HG02938 (cell line): ENCODE results near the gene FAM149A.

Source experiments
- ATAC-seq: cut with Tn5 transposase; IDR thresholded peaks from one replicate; pipeline ENCODE4 v1.9.1; 2021; ENCODE audit warnings: mild to moderate bottlenecking, moderate library complexity; ENCODE audit not compliant: unreplicated experiment

Gene FAM149A

DNA sequence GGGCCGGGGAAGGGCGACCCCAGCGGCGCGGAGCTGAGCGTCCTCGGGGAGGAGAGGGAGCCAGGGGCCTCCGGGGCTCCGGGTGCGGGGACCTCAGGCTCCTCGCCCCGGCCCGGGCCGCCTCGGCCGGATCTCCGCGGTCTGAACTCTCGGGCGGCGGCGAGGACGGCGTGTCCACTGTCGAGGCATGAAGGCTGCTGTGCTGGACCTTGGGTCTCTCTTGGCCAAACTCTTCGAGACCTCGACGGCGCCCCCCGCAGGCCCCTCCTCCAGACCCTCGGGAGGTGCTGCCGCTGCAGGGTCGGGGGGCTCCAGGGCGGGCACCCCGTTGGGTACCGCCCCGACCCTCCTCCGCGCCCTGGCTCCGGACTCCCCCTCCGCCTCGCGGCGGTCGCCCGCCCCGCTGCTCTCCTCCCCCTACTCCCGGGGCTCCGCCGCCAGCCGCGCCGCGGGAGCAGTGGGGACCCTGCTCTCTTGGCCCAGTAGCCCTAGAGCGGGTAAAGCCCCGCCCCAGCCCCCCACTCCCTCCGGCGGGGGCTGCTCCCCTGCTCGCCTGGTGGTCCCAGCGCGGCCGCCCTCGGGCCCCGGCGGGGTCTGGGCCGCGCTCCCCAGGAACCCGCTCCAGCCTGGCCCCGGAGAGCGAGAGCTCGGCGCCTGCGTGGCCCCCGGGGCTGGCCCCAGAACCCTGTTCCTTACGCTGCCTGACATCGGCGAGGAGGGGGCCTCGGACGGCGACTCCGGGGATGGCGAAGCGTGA lies 564 bp downstream of the FAM149A start:
- ATAC-seq: peak; percentile 29

- ATAC-seq: peak; percentile 15
Measured at GRCh38 chr4:186105647-186106321, 1.3 kb downstream of the FAM149A start.

DNA sequence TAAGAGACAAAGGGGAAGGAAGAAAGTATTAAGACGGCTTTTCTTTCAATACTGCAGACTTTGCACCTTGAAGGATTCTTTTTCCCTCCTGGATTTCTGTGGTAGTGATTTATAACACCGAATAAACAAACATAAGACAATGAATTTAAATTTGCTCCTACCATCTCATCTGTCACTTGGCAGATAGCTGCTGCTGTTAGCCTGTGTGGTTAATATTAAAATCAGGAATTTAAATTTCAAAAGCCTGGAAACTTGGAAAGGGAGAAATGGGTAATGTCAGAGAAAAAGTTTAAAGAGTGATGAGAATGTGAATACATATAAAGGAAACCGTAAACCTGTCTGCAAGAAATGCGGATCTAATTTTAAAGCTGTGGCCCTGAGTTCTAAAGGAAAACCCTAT lies 3.4 kb downstream of the FAM149A start:
- ATAC-seq: no peak

GRCh38 chr4:186108391-186108790 lies 3.9 kb downstream of the FAM149A start:
- ATAC-seq: no peak

DNA sequence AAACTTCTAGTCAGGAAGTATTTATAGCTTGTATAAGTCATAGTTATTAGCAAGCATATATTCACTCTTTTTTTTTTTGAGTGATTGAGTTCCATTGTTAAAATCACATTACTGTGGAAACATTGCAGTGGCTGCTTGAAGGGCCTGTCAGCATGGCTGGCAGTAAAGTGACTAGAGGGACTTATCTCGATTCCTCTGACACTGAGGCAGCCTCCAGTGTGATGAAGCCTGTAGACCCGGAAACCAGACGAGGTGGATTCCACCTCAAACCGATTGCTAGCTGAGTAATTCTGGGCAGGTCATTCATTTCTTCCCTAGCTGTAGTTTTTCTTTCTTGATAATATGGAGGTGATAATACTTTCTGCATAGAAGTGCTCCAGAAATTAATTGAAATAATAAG lies 4.7 kb downstream of the FAM149A start:
- ATAC-seq: no peak

GRCh38 chr4:186116697-186117096 lies 12.2 kb downstream of the FAM149A start:
- ATAC-seq: no peak

GRCh38 chr4:186118582-186118981 lies 14.1 kb downstream of the FAM149A start:
- no peak for ATAC-seq

GRCh38 chr4:186121057-186121456 lies 16.6 kb downstream of the FAM149A start:
- ATAC-seq: no peak

GRCh38 chr4:186128842-186129241 lies 24.3 kb downstream of the FAM149A start:
- no peak for ATAC-seq

DNA sequence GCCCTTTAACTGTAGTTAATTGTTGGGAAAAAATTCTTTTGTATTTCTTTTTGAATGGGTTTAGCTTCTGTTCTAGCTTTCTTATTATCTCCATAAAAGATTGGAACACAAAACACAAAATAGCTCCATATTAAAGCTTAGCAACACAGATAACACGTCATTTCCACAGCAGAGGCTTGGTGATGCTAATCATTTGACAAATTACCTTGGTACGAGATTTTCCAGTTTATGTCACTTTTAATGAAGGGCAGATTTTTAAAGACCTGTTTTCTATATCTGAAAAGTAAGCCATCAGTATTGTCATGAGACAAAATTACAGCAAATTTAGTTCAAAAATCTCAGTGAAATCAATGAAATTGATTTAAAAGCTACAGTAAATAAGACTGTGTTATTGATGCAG lies 27.4 kb downstream of the FAM149A start:
- no peak for ATAC-seq

- ATAC-seq: no peak
Measured at GRCh38 chr4:186132577-186133242, 28.2 kb downstream of the FAM149A start.

- ATAC-seq: peak; percentile 99
Measured at GRCh38 chr4:186134257-186134656, 29.8 kb downstream of the FAM149A start.

GRCh38 chr4:186134861-186135260 lies 30.4 kb downstream of the FAM149A start:
- no peak for ATAC-seq

GRCh38 chr4:186137196-186137794 lies 32.8 kb downstream of the FAM149A start:
- ATAC-seq: peak; percentile 26

GRCh38 chr4:186144198-186144945 lies 39.9 kb downstream of the FAM149A start:
- peak; percentile 66 for ATAC-seq

DNA sequence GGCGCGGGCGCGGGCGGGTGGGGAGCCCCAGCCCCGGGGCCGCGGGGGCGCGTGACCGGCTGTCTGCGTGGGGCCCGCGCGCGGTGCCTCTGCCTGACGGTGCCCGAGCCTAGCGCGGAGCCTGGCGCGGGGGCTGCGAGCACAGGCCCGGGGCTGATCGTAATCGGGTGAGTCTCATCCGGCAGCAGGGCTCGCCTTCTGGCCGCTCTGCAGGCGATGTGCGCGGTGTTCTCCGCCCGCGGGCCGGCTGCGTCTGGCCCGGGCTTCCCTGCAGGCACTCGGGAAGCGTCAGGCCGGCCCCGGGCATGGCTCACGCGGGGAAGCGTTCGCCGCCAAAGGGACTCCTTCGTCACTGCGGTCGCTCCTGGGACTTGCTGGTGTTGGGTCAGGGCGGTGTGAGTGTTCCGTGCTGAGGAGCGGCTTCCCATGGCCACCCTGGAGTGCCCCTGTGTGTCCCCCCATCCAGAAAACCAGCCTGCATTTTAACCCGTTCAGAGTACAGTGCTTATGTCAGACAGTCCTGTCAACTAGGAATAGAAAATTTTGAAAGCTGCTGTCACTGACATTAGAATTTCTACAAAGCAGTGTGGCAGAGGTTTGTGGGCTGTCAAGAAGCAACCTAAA lies 40.6 kb downstream of the FAM149A start:
- ATAC-seq: peak; percentile 27

- ATAC-seq: no peak
Measured at GRCh38 chr4:186146458-186146857, 42.0 kb downstream of the FAM149A start.

DNA sequence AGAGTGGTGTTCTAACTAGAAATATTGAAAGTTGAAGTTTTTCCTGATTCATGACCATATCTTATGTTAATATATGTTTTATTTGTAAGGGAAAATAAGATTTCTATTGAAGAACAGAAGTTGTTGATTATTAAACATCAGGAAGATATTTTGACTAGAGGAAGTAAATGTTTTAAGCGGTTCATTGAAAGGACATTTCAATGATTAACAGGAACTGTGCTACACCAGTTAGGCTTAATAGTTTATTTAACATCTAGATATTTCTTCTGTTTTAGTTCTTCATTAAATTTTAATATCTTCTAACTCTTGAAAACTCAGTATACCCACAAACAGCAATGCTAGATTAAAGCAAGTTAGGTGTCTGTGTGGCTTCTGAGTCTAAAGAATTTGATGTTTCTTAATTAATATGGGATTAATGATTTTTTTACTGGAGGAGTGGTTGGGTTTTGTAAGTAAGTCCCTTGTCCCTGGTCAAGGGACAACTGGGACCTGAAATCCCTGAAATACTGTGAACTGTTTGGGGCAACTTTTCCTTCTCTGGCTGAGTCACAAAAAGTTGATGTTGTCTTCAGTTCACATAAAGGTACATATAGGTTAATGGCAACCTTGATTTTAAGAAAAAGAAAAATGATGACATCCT lies 44.0 kb downstream of the FAM149A start:
- no peak for ATAC-seq

DNA sequence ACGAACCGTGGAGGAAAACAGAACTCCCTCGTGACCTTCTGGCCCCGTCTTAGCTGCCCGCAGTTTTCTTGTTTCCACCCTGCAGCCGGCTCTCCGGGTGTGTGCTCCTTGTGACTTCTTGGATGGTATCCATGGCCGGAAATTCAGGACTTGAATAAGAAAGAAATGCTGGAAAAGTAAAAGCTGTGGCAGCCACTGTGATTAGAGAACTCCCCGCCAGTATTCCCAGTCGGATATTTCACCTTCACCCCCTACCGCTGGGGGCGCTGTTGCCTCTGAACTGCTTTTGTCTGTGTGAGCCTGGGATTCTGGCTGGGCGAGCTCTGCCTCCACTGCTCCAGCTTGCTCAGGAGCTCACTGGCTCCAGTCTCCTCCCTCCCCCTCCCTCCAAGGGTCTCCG lies 45.4 kb downstream of the FAM149A start:
- no peak for ATAC-seq

- ATAC-seq: no peak
Measured at GRCh38 chr4:186150926-186151325, 46.4 kb downstream of the FAM149A start.
